ENCODE data around the gene HCFC1R1.

The HCFC1R1 gene

DNA sequence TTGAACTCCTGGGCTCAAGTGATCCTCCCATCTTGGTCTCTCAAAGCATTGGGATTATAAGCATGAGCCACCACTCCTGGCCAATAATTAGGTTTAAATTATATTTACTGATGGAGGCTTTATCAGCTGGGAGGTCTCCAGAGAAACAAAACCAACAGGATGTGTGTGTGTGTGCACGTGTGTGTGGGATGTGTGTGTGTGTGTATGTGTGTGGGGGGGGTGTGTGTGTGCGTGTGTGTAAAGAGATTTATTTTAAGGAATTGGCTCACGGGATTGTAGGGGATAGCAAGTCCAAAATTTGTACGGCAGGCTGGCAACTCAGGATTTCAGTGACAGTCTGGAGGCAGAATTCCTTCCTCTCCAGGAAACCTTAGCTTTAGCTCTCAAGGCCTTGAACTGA is 27.3 kb upstream of the HCFC1R1 start:
- Histone ChIP-seq H3K36me3 (ENCODE audit: insufficient read depth, low read length) (no peaks in the 10 kb centered on the region), H3K4me1 (ENCODE audit: insufficient read depth, low read length) (no peaks in the 10 kb centered on the region), H3K9me3 (ENCODE audit: control insufficient read depth, insufficient read depth, low read length) (no peaks in the 10 kb centered on the region), H3K9ac (ENCODE audit: low read depth, low read length) (no peak overlapping the region)

DNA sequence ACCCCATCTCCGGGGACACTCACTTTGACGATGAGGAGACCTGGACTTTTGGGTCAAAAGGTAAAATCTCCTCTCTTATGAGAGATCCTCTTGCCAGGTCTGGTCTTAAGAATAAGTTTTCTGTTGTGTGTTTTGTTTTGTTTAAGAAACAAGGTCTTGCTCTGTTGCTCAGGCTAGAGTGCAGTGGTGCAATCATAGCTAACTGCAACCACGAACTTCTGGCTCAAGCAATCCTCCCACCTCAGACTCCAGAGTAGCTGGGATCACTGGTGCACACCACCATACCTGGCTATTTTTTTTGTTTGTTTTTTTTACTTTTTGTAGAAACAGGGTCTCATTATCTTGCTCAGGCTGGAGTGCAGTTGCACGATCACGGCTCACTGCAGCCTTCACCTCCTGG is 26.7 kb upstream of the HCFC1R1 start:
- H3K9ac ChIP-seq (ENCODE audit: low read depth, low read length): no peak overlapping the region
- no peaks in the 10 kb centered on the region for H3K4me1 ChIP-seq (ENCODE audit: insufficient read depth, low read length)
- no peaks in the 10 kb centered on the region for H3K36me3 ChIP-seq (ENCODE audit: insufficient read depth, low read length)
- H3K9me3 ChIP-seq (ENCODE audit: control insufficient read depth, insufficient read depth, low read length): no peaks in the 10 kb centered on the region

DNA sequence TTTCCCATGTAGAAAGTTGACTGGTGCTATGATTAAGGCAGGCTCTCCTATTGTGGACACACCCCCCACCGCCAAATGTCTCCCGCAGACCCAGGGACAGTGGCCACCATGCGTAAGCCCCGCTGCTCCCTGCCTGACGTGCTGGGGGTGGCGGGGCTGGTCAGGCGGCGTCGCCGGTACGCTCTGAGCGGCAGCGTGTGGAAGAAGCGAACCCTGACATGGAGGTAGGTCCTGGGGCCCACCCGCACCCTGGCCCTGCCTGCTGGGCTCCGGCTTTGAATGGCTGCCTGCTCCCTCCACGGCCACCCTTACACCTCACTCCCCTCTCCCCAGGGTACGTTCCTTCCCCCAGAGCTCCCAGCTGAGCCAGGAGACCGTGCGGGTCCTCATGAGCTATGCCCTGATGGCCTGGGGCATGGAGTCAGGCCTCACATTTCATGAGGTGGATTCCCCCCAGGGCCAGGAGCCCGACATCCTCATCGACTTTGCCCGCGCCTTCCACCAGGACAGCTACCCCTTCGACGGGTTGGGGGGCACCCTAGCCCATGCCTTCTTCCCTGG is 26.3 kb upstream of the HCFC1R1 start:
- H3K4me1 ChIP-seq (ENCODE audit: insufficient read depth, low read length): no peaks in the 10 kb centered on the region
- no peaks in the 10 kb centered on the region for H3K9me3 ChIP-seq (ENCODE audit: control insufficient read depth, insufficient read depth, low read length)
- H3K36me3 ChIP-seq (ENCODE audit: insufficient read depth, low read length): no peaks in the 10 kb centered on the region
- H3K9ac ChIP-seq (ENCODE audit: low read depth, low read length): no peak overlapping the region

DNA sequence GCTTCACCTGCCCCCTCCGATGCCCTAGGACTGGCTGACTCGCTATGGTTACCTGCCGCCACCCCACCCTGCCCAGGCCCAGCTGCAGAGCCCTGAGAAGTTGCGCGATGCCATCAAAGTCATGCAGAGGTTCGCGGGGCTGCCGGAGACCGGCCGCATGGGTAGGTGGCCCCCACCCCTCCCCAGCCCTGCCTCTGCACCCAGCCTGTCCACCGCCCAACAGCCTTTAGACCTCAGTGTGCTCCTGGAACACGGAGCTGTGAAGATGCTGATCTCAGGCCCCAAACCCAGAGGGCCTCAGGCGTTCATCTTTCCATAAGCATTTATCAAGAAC is 23.6 kb upstream of the HCFC1R1 start:
- no peaks in the 10 kb centered on the region for H3K36me3 ChIP-seq (ENCODE audit: insufficient read depth, low read length)
- peak overlapping the region; percentile 75; the same call in 1 of the 2 replicates for H3K9ac ChIP-seq (ENCODE audit: low read depth, low read length)
- H3K4me1 ChIP-seq (ENCODE audit: insufficient read depth, low read length): no peaks in the 10 kb centered on the region
- H3K9me3 ChIP-seq (ENCODE audit: control insufficient read depth, insufficient read depth, low read length): no peaks in the 10 kb centered on the region

DNA sequence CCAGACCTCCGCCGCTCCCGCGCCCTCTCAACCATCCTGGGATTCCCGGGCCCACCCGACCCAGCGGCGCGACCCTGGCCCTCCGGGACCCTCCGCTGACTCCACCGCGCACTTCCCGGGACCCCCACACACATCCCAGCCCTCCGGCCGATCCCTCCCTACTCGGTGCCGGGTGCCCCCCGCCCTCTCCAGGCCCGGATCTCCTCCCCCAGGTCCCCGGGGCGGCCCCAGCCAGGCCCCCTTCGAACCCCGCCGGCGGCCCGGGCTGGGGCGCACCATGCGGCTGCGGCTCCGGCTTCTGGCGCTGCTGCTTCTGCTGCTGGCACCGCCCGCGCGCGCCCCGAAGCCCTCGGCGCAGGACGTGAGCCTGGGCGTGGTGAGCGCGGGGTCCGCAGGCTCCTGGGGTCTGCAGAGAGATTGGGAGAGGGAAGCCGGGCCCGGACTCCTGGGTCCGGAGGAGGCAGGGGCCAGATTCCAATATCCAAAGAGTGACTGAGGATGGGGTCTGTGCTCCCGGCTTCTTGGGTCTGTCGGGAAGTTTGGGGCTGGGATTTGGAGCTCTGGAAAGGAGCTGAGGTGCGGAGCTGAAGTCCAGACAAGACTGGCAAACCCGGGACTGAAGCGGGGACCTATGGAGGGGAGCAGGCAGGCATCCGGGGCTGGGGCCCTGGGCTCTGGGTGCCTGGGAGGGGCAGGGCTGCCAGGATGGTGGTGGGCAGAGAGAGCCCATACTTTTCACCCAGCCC is 23.1 kb upstream of the HCFC1R1 start:
- Histone ChIP-seq H3K4me1 (ENCODE audit: insufficient read depth, low read length) (no peaks in the 10 kb centered on the region), H3K9ac (ENCODE audit: low read depth, low read length) (peak overlapping the region; percentile 75), H3K36me3 (ENCODE audit: insufficient read depth, low read length) (no peaks in the 10 kb centered on the region), H3K9me3 (ENCODE audit: control insufficient read depth, insufficient read depth, low read length) (no peaks in the 10 kb centered on the region)

DNA sequence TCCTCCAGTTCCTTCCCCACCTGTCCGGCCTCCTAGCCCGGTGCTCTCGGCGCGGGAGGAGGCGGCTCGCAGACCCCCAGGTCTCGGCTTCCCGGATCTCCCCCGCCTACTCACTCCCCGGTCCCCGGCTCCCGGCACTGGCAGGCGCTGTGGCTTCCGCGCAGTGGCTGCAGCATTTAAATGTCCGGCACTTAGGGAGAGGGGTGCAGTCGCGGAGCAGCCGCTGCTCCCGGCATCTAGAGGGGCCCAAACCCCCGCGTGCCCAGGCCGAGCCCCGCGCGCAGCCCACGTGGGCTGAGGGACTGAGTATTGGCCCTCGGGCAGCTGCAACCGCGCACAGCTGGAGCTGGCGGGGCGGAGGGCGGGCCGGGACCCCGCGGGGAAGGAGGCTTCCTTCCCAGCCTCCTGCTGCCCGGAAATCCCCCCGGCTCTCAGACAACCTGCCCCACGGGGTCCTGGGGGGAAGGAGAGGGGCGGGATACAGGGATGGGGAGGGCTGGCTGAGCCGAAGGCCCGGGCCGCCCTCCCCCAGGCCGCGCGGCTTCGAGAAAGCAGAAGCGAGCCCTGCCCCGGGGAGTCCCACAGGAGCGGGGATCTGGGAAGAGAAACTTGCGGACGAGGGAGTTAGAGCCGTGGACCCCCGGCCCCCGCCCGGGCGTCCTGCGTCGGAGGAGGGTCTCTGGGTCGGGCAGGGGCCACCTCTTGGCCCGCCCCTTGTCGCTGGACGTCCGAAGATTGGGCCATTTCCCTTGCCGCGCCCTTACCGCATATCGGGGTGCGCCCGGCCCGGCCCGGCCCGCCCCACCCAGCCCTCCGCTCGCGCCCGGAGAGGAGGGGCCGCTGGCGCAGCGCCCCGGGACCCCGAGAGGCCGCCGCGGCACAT is 22.3 kb upstream of the HCFC1R1 start, which contains the start of gene MMP25:
MMP25 (plus strand) TSS at position 804 of the 883 bp plus-strand sequence. CDS start 357 bp downstream, outside the sequence.
- Histone ChIP-seq H3K9ac (ENCODE audit: low read depth, low read length) (peak within 1 kb of the TSS; percentile 75), H3K36me3 (ENCODE audit: insufficient read depth, low read length) (no peaks in the 10 kb centered on the region), H3K9me3 (ENCODE audit: control insufficient read depth, insufficient read depth, low read length) (no peaks in the 10 kb centered on the region), H3K4me1 (ENCODE audit: insufficient read depth, low read length) (no peaks in the 10 kb centered on the region)

DNA sequence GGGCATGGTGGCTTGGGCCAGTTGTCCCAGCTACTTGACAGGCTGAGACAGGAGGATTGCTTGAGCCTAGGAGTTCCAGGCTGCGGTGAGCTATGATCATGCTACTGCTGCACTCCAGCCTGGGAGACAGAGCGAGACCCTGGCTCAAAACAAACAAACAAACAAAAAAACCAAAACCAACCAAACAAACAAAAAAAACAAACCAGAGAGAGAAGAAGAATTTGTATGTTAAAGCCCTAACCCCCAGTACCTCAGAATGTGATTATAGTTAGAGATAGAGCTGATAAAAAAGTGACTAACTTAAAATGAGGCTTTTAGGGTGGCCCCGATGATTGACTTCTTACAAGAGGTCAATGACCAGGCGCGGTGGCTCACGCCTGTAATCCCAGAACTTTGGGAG is 21.0 kb upstream of the HCFC1R1 start:
- no peak overlapping the region for H3K9ac ChIP-seq (ENCODE audit: low read depth, low read length)
- no peaks in the 10 kb centered on the region for H3K9me3 ChIP-seq (ENCODE audit: control insufficient read depth, insufficient read depth, low read length)
- no peaks in the 10 kb centered on the region for H3K36me3 ChIP-seq (ENCODE audit: insufficient read depth, low read length)
- no peaks in the 10 kb centered on the region for H3K4me1 ChIP-seq (ENCODE audit: insufficient read depth, low read length)

DNA sequence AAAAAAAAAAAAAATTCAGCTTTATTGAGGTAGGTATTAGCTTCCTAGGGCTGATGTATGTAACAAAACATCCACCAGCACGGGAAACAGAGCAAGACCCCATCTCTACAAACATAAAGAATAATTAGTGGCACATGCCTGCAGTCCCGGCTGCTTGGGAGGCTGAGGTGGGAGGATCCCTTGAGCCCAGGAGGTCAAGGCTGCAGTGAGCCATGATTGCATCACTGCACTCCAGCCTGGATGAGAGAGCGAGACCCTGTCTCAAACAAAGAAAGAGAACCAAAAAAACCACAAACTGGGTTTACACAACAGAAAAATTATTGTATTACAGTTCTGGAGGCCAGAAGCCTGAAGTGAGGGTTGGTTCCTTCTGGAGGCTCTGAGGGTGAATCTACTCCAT is 18.6 kb upstream of the HCFC1R1 start:
- no peaks in the 10 kb centered on the region for H3K4me1 ChIP-seq (ENCODE audit: insufficient read depth, low read length)
- H3K9ac ChIP-seq (ENCODE audit: low read depth, low read length): no peak overlapping the region
- no peaks in the 10 kb centered on the region for H3K36me3 ChIP-seq (ENCODE audit: insufficient read depth, low read length)
- H3K9me3 ChIP-seq (ENCODE audit: control insufficient read depth, insufficient read depth, low read length): no peaks in the 10 kb centered on the region

DNA sequence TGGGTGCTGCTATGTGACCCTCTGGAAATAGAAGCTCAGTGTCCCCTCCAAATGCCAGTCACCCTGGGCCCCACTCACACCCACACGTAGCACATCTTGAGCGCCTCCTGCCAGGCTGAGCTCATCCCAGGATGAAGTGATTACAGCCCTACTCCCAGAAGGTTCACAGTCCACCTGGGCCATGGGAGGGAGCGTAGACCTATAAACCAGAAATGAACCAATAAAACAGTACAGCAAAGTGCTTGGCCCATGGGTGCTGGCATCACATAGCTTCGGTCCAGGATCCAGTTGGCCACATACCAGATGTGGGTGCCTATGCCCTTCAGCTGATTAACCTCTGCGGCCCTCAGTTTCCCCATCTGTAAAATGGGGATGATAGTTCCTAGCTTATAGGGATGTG is 15.2 kb upstream of the HCFC1R1 start:
- H3K4me1 ChIP-seq (ENCODE audit: insufficient read depth, low read length): no peaks in the 10 kb centered on the region
- H3K9me3 ChIP-seq (ENCODE audit: control insufficient read depth, insufficient read depth, low read length): no peaks in the 10 kb centered on the region
- H3K36me3 ChIP-seq (ENCODE audit: insufficient read depth, low read length): no peaks in the 10 kb centered on the region
- H3K9ac ChIP-seq (ENCODE audit: low read depth, low read length): no peak overlapping the region

DNA sequence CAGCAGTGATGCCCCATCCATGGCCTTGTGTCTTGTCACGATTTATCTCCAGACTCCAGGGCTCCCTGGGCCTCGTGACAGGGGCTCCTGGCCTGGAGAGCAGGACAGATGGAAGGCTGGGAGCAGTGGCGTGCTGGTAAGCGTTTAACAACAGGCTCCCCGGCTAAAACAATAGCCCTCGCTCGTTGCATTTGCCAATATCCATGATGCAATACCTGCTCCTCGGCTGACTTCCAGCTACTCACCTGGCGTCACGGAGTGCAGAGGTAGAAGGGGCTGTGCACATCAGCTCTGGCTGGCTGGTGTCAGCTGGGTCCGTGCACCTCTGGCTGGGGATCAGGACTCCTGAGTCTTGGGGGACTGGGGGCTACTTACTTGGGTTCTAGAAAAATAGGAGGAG is 14.5 kb upstream of the HCFC1R1 start:
- no peaks in the 10 kb centered on the region for H3K36me3 ChIP-seq (ENCODE audit: insufficient read depth, low read length)
- no peaks in the 10 kb centered on the region for H3K9me3 ChIP-seq (ENCODE audit: control insufficient read depth, insufficient read depth, low read length)
- no peaks in the 10 kb centered on the region for H3K4me1 ChIP-seq (ENCODE audit: insufficient read depth, low read length)
- no peak overlapping the region for H3K9ac ChIP-seq (ENCODE audit: low read depth, low read length)

DNA sequence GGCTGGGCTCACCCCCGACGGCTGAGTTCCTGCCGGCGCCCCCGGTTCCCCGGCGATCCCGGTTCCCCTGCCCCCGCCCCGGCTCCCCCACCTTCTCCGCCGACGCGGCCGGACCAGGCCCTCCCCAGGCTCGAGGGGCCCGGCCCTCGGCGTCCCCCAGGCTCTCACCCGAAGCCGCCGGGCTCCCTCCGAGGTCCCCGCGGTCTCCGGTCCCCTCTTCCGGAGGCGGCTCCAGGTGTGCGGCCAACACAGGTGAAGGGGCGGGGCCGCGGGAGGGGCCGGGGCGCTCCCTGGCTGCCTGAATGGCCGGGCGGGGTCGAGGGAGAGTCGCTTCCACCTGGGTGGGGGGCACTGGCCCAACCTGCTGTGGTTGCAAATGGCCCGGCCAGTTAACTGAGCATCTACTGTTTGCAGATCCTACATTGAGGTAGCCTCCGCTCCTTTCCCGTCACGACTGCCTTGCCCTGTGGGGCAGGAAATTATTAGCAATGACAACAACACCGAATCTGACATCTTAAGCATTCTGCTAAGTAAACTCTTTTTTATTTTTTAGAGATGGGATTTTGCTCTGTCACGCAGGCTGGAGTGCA is 13.1 kb upstream of the HCFC1R1 start, which contains the start of gene BICDL2:
BICDL2 (minus strand) TSS at position 219 of the 590 bp plus-strand sequence. CDS start 1,448 bp downstream, outside the sequence.
- H3K9ac ChIP-seq (ENCODE audit: low read depth, low read length): peak within 1 kb of the TSS; percentile 35

DNA sequence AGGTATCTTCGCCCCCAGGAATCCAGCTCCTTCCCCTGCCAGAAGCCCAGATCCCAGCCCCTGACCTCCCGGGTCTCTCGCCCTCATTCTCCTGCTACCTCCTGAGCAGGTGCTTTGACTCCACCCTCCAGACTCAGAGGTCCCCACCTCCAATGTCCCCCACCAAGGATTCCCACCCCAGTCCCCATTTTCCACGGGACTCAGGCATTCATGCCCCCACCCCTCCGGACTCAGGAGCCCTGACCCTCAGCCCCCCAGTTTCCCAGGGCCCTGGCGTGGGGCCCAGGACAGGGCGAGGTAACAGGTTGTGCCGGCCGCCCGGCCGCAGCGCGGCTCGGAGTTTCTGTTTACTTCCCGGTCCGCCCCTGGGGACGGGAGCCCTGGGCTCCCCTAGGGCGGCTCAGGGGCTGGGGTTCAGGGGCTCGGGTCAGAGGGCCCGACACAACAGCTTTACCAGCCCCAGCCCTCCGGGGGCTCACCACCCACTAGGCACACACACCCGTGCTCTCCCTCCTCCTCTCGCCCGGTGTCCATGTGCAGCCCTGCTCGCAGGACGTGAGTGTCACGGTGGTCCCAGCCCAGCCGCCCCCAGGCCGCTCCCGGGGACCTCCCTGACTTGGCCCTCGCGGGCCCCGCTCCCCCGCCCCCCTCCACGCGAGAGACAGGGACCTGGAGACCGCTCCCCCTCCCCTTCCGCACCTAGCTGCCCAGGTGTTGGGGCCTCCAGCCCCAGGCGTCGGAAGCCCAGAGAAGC is 12.4 kb upstream of the HCFC1R1 start:
- H3K9ac ChIP-seq (ENCODE audit: low read depth, low read length): peak overlapping the region; percentile 35
- no peaks in the 10 kb centered on the region for H3K9me3 ChIP-seq (ENCODE audit: control insufficient read depth, insufficient read depth, low read length)
- peaks cover 4% of the 10 kb centered on the region; the same call in 1 of the 2 replicates for H3K4me1 ChIP-seq (ENCODE audit: insufficient read depth, low read length)
- no peaks in the 10 kb centered on the region for H3K36me3 ChIP-seq (ENCODE audit: insufficient read depth, low read length)

More for the DNA sequence above, 13.1 kb upstream of the HCFC1R1 start, which contains the start of gene BICDL2:
- Histone ChIP-seq H3K36me3 (ENCODE audit: insufficient read depth, low read length) (no peaks in the 10 kb centered on the region), H3K9me3 (ENCODE audit: control insufficient read depth, insufficient read depth, low read length) (no peaks in the 10 kb centered on the region), H3K4me1 (ENCODE audit: insufficient read depth, low read length) (no peaks in the 10 kb centered on the region)

DNA sequence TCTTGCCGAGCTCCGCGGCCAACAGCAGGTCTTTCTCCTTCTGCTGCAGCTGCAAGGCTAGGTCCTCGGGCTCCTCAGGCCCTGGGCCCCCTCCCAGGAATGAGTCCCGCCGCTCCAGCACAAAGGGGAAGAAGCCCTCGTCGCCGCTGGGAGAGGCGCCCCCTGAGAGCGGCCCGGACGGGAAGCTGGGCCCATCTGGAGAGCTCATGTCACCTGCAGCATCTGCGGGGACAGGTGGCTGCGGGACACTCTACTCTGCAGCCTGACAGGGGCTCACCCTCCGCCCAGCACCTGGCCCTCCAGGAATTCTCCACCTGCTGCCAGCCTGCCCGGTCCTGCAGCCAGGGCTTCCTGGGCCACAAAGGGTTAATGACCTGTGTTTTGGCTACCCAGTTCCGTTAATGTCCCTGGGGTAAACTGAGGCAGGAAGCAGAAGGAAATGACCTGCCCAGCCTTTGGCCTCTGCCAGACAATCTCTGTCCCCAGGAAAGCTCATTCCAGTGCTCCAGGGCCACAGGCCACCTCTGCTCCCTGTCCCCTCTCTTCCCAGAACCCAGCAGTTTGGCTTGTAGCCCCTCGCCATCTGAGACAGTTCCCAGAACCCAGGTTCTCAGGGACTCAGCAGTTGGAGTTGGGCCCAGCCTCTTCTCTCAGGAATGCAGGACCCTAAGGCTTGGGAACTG is 11.7 kb upstream of the HCFC1R1 start:
- peak overlapping the region; percentile 35 for H3K9ac ChIP-seq (ENCODE audit: low read depth, low read length)

More for the DNA sequence above, 11.7 kb upstream of the HCFC1R1 start:
- no peaks in the 10 kb centered on the region for H3K9me3 ChIP-seq (ENCODE audit: control insufficient read depth, insufficient read depth, low read length)
- H3K36me3 ChIP-seq (ENCODE audit: insufficient read depth, low read length): no peaks in the 10 kb centered on the region
- H3K4me1 ChIP-seq (ENCODE audit: insufficient read depth, low read length): peaks cover 4% of the 10 kb centered on the region; the same call in 1 of the 2 replicates
